SU-DHL-6 (cell line): Measurements from ENCODE around the gene PRKACA.

Experiments
- H2AFZ ChIP-seq: fragments of 200-600 bp; sonication (generic); 2 replicates; pipeline ENCODE4 v1.6.1; 2014; ENCODE audit warnings: low read depth, mild to moderate bottlenecking, moderate library complexity, mixed read lengths, antibody characterized with exemption, low read length; ENCODE audit not compliant: severe bottlenecking
- H3F3A ChIP-seq: fragments of 200-600 bp; shearing (Covaris generic); 2 replicates; pipeline ENCODE4 v1.6.0; 2016; ENCODE audit warnings: antibody characterized with exemption, mild to moderate bottlenecking; ENCODE audit not compliant: insufficient read depth
- H3K27ac ChIP-seq: fragments of 200-600 bp; sonication (generic); 2 replicates; pipeline ENCODE4 v1.5.1; 2016; ENCODE audit warnings: low read depth, mild to moderate bottlenecking, low read length, moderate library complexity, mixed read lengths
- H3K27me3 ChIP-seq: fragments of 200-600 bp; sonication (generic), shearing (Covaris generic); 2 replicates; pipeline ENCODE4 v1.6.0; 2014; ENCODE audit warnings: mild to moderate bottlenecking, low read length
- H3K36me3 ChIP-seq: fragments of 200-600 bp; sonication (generic); 2 replicates; pipeline ENCODE4 v1.6.1; 2014; ENCODE audit warnings: mild to moderate bottlenecking, low read length, mixed read lengths
- H3K4me2 ChIP-seq: fragments of 300-600, 200-600 bp; shearing (Covaris generic), sonication (generic); 2 replicates; pipeline ENCODE4 v1.6.0; 2014; ENCODE audit warnings: low read length, low read depth, mild to moderate bottlenecking; ENCODE audit not compliant: poor library complexity, severe bottlenecking
- H3K4me3 ChIP-seq: fragments of 200-600 bp; sonication (generic); 2 replicates; pipeline ENCODE4 v1.5.1; 2014; ENCODE audit warnings: antibody characterized with exemption, low read length, mild to moderate bottlenecking, mixed read lengths; ENCODE audit not compliant: insufficient read depth, poor library complexity, severe bottlenecking
- H3K79me2 ChIP-seq: fragments of 200-600 bp; sonication (generic); 2 replicates; pipeline ENCODE4 v1.6.1; 2014; ENCODE audit warnings: mild to moderate bottlenecking, low read length, moderate library complexity; ENCODE audit not compliant: insufficient read depth
- H3K9ac ChIP-seq: fragments of 200-600 bp; sonication (generic); 2 replicates; pipeline ENCODE4 v1.7.0; 2014; ENCODE audit warnings: mild to moderate bottlenecking, low read length
- H3K9me2 ChIP-seq: fragments of 200-600 bp; sonication (generic); replicated peaks from 2 replicates; pipeline ENCODE4 v1.6.1; 2014; ENCODE audit warnings: low read length; ENCODE audit not compliant: insufficient read depth
- H3K9me3 ChIP-seq: fragments of 200-600 bp; sonication (generic); 2 replicates; pipeline ENCODE4 v1.6.1; 2014; ENCODE audit warnings: low read length, mixed read lengths; ENCODE audit not compliant: insufficient read depth
- H4K20me1 ChIP-seq: fragments of 200-600 bp; sonication (generic); 2 replicates; pipeline ENCODE4 v1.6.1; 2014; ENCODE audit warnings: low read depth, mild to moderate bottlenecking, antibody characterized with exemption, low read length, moderate library complexity, mixed read lengths
- EZH2phosphoT487 ChIP-seq: fragments of 200-600 bp; sonication (generic), shearing (Covaris generic); conservative IDR thresholded peaks from 2 replicates; pipeline ENCODE4 v1.6.1; 2018; ENCODE audit warnings: mild to moderate bottlenecking, antibody characterized with exemption, low read length, moderate library complexity, mixed read lengths
- TF ChIP-seq, protein P1 (sequence below): fragments of 200-600 bp; sonication (generic); IDR thresholded peaks from one replicate; pipeline ENCODE4 v1.5.1; 2017; ENCODE audit warnings: antibody characterized with exemption, mild to moderate bottlenecking, low read length, moderate library complexity; ENCODE audit not compliant: insufficient read depth, poor library complexity, severe bottlenecking

PRKACA gene

DNA sequence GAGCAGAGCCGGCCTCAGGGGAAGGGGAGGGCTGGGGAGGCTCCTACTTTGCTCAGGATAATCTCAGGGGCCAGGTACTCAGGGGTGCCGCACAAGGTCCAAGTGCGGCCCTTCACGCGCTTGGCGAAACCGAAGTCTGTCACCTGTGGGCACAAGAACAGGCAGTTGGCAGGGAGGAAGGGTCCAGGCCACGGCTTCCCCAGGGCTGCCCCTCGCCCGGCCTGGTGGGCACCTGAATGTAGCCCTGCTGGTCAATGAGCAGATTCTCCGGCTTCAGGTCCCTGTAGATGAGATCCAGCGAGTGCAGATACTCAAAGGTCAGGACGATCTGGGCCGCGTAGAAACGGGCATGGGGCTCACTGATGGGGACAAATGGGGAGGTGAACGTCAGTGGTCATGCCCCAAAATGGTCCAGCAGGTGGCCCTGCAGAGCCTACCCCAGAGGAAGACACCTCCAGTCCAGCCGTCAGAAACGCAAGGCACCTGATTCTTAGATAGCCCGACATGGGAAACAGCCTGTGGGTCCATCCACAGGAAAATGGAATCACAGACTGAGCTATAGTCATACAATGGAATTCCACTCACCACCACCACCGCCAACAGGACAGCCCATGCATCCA is 19.9 kb downstream of the PRKACA start:
- Histone ChIP-seq H3K36me3 (no peaks in the 10 kb centered on the region), H3K27ac (no peak overlapping the region), H3K9ac (no peak overlapping the region), H3K4me2 (no peak overlapping the region), H3F3A (peaks cover 8% of the 10 kb centered on the region; the same call in 1 of the 2 replicates), H3K9me2 (no peaks in the 10 kb centered on the region), H3K79me2 (no peaks in the 10 kb centered on the region), H2AFZ (no peak overlapping the region), H3K4me3 (no peak overlapping the region), H3K9me3 (no peaks in the 10 kb centered on the region), H3K27me3 (no peaks in the 10 kb centered on the region), H4K20me1 (no peaks in the 10 kb centered on the region)
- TF ChIP-seq EZH2phosphoT487 = no peak
- TF ChIP-seq, protein P1, sequence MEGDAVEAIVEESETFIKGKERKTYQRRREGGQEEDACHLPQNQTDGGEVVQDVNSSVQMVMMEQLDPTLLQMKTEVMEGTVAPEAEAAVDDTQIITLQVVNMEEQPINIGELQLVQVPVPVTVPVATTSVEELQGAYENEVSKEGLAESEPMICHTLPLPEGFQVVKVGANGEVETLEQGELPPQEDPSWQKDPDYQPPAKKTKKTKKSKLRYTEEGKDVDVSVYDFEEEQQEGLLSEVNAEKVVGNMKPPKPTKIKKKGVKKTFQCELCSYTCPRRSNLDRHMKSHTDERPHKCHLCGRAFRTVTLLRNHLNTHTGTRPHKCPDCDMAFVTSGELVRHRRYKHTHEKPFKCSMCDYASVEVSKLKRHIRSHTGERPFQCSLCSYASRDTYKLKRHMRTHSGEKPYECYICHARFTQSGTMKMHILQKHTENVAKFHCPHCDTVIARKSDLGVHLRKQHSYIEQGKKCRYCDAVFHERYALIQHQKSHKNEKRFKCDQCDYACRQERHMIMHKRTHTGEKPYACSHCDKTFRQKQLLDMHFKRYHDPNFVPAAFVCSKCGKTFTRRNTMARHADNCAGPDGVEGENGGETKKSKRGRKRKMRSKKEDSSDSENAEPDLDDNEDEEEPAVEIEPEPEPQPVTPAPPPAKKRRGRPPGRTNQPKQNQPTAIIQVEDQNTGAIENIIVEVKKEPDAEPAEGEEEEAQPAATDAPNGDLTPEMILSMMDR = no peak

DNA sequence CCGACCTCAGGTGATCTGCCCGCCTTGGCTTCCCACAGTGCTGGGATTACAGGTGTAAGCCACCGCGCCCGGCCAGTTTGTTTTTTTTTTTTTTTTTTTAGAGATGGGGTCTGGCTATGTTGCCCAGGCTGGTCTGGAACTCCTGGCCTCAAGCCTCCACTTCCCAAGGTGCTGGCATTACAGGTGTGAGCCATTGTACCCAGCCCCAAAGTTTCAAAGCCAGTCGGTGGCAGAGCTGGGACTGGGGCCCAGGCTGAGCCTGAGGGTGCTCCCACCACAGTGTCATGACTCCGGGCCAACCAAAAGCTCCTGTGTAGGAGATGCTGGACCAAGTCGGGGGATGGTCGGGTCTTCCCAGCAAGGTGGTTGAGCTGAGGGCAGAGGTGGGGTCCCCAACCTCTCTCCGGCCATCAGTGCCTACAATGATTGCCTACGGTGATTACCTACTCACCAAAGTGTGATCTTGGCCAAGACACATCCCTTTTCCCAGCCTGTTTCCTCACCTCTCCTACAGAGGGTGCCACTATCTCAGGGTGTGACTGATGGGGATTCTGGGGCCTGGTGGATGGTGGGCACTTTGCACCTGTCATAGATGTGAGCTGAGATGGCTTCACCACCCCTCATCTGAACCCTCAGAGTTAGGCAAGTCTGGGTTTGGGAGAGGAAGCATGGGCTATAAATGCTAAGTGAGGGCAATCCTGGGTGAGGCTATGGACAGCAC is 21.1 kb downstream of the PRKACA start:
- Histone ChIP-seq H3K79me2 (no peaks in the 10 kb centered on the region), H3K27me3 (no peaks in the 10 kb centered on the region), H2AFZ (no peak overlapping the region), H3K4me3 (no peak overlapping the region), H3K4me2 (no peak overlapping the region), H4K20me1 (no peaks in the 10 kb centered on the region), H3F3A (peaks cover 8% of the 10 kb centered on the region; the same call in 1 of the 2 replicates), H3K9ac (no peak overlapping the region), H3K9me3 (no peaks in the 10 kb centered on the region), H3K9me2 (no peaks in the 10 kb centered on the region), H3K36me3 (no peaks in the 10 kb centered on the region), H3K27ac (no peak overlapping the region)
- no peak for TF ChIP-seq EZH2phosphoT487
- TF ChIP-seq, protein P1 = no peak

DNA sequence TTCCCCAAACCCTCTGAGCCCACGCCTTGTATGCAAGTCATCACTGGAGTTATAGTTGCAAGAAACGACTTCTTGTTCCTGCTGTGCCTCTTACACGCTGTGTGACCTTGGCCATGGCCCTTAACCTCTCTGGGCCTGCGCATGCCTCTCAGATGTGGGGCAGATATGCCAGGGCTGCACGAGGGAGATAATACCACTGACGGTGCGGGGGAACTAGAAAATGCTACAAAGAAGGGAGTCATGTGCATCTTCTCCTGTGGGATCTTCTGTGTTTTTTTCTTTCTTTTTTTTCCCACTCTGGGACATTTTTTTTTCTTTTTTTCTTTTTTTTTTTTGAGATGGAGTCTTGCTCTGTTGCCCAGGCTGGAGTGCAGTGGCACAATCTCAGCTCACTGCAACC is 22.7 kb downstream of the PRKACA start:
- no peak overlapping the region for H3K4me2 ChIP-seq
- no peak overlapping the region for H3K4me3 ChIP-seq
- H4K20me1 ChIP-seq = no peaks in the 10 kb centered on the region
- no peaks in the 10 kb centered on the region for H3K9me2 ChIP-seq
- no peak overlapping the region for H3K27ac ChIP-seq
- no peaks in the 10 kb centered on the region for H3K36me3 ChIP-seq
- H3F3A ChIP-seq = peaks cover 8% of the 10 kb centered on the region; the same call in 1 of the 2 replicates
- no peak for TF ChIP-seq EZH2phosphoT487
- TF ChIP-seq, protein P1 = no peak
- no peak overlapping the region for H2AFZ ChIP-seq
- no peak overlapping the region for H3K9ac ChIP-seq
- no peaks in the 10 kb centered on the region for H3K79me2 ChIP-seq
- no peaks in the 10 kb centered on the region for H3K27me3 ChIP-seq
- no peaks in the 10 kb centered on the region for H3K9me3 ChIP-seq
